Measurements from ENCODE around the gene FAM98B. TPM values are rescaled to one million over a fixed set of nuclear protein-coding genes. Genes with fewer than 3 reads are reported as not detected.

FAM98B gene
- total and polyA plus RNA-seq, 10 of the 15 experiments (the other 5 are each of a cell fraction or from before 2014, with no cell fraction given) = 1.3 to 36.7 (median 10.9) TPM

GRCh38 chr15:38408576-38408975 lies 45.4 kb upstream of the FAM98B start:
- H3K79me2 ChIP-seq (ENCODE audit: control insufficient read depth, insufficient read depth, low read length) = no peaks in the 10 kb centered on the region
- TF ChIP-seq NR2C1 (IDR thresholded peaks at IDR 0.05) (no peak), NR2F1 (conservative IDR thresholded peaks at IDR 0.05) (no peak), USF1 (IDR thresholded peaks at IDR 0.05; ENCODE audit: borderline replicate concordance, extremely low read length, insufficient read depth, low read depth, low read length) (no peak), ZNF592 (IDR thresholded peaks at IDR 0.05) (no peak)
- H4K20me1 ChIP-seq (ENCODE audit: control insufficient read depth, insufficient read depth) = no peaks in the 10 kb centered on the region
- H3K4me3 ChIP-seq = no peak overlapping the region
- H3K36me3 ChIP-seq (ENCODE audit: control insufficient read depth in 2 of 2, insufficient read depth in 2 of 2, low read length in 1 of 2) = no peaks in the 10 kb centered on the region
- FAIRE-seq = no peak
- no peaks in the 10 kb centered on the region for H3K4me1 ChIP-seq (ENCODE audit: control insufficient read depth, insufficient read depth, low read length)
- no peak overlapping the region for H3K4me2 ChIP-seq (ENCODE audit: control insufficient read depth, insufficient read depth)
- 39% methylated on average over 4 of the region's 4 CpGs for WGBS (ENCODE audit: insufficient coverage, insufficient replicate concordance, low lambda C conversion rate, missing lambda C conversion rate)
- no peaks in the 10 kb centered on the region for H3K27me3 ChIP-seq (replicated peaks in 1 of 2; ENCODE audit: control insufficient read depth in 2 of 2, insufficient read depth in 2 of 2, low read length in 1 of 2)
- DNase-seq (ENCODE audit: low read depth, low spot score) = no peak
- H3K27ac ChIP-seq (ENCODE audit: control insufficient read depth, insufficient read depth) = no peak overlapping the region
- no peak for ATAC-seq
- no peak overlapping the region for H2AFZ ChIP-seq (ENCODE audit: control insufficient read depth, low read depth, low read length)
- RAD21 ChIA-PET (ENCODE audit: unreplicated experiment) = no interaction called here
- SMC1A ChIA-PET (ENCODE audit: uncharacterized antibody, unreplicated experiment) = no interaction called here
- no peaks in the 10 kb centered on the region for H3K9me3 ChIP-seq (replicated peaks; ENCODE audit: control insufficient read depth, insufficient read depth, low read length)
- POLR2A ChIA-PET = no interaction called here
- intact Hi-C loops (cut with micrococcal nuclease; ENCODE audit: unreplicated experiment) = no loop called here
- CTCF ChIA-PET = interaction anchor here (1.2 kb wide), 1 partner anchor 20 kb away, joined by 5 read pairs; no protein-coding TSS in a partner anchor
- no TSS peak for BruUV-seq (replicated peaks)
- H3K9ac ChIP-seq (ENCODE audit: control insufficient read depth, insufficient read depth, low read length) = no peak overlapping the region
- in situ Hi-C loops (cut with MboI) = no loop called here

Measured in GM12878 (cell line).